ENCODE measurements around the gene ATP5MC3. TPM values are rescaled to one million over a fixed set of nuclear protein-coding genes. Genes with fewer than 3 reads are reported as not detected.

ATP5MC3 gene
- 201 and 259 TPM in 2 replicates for total RNA-seq

DNA sequence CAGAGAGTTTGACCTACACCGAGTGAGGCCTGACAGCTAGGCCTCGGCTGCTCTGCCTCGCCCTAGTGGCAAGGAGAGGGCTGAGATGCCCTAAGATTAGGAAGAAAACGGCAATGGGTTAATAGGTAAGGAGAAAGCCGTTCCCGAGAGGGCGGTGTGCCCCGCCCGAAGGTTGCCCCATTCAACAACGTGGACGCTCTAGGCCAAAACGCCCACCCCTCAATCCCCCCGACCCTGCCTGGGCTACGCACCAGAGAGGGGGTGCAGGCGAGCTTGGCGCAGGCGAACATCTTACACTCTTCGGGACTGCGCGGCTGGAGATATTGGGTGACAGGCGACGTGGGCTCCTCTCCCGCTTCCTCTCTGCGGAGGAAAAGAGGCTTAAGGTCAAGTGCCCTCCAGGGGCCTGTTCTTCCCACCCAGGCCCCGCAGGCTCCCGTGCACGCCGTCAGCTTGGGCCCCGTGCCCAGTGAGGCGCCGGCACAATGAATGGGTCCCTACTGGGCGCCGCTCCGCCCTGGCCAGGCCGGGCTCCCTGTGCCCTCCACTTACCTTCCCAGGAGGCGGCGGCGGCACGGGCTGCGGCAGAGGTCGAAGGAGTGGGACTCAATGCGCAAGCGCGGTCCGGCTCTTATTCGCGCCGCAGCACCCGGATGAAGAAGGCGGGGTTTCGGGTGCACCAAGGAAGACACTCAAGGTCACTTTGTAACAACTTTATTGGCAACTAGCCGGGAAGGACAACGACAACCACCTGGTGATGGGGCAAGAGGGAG, at the start of gene ATP5MC3:
TSS of gene ATP5MC3 (minus strand) at position 607 of the 773 bp plus-strand sequence. CDS start at position 290, 317 bp downstream.

DNA sequence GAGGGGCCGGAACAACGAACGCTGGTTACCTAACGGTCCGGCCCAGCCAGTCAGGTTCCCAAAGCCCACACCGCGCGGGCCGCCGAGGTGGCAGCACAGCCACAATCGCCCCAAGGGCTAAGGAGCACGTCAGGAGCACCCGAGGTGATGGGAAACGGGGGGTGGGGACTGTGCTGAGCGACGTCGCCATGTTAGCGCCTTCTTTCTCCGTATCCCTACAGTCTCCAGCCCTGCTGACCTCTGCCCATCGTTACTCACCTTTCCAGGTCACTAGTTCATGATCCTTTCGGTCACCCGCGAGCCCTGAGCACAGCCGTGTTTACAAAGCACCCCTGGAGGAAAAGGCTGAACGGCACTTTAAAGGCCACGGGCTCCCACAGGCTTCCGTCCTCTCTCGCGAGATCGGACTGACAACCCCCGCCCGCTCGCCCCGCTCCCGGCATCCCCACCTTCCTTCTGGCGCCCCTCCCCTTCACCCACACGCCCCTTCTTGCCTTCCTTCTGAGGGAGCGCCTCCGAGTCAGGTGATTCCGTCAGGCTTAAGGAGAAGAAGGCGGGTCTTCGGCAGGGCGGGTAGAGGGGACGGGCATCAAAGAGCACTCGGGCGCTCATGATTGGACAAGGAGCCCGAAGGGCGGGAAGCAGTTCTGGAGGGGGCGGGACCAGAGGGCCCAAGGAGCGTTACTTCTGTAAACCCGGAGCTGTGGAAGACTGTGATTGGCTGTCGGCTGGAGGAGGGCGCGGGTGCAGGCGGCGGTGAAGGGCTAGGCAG, 13.5 kb downstream of the ATP5MC3 start, which contains the start of gene ATF2:
TSS of gene ATF2 (minus strand) at position 412 of the 772 bp plus-strand sequence. CDS start 31,760 bp downstream, outside the sequence.

Other genes with a start within 250 kb of the ATP5MC3 start
- gene CHN1, start 176.3 kb downstream of the ATP5MC3 start, total RNA-seq, result 43.0 and 80.9 TPM in 2 replicates
- gene ATF2, start 13.5 kb downstream of the ATP5MC3 start, total RNA-seq, result 23.8 and 34.9 TPM in 2 replicates